Mesothelial cell of epicardium (in vitro differentiated cells): ENCODE results near the gene OR5J2. TPM values are rescaled to one million over a fixed set of nuclear protein-coding genes. Genes with fewer than 3 reads are reported as not detected.
"Not testable (repeated sequence)": the region's sequence is repeated elsewhere in the genome, so short reads cannot be mapped to it uniquely, and the experiment has no call there.

ENCODE experiments used
- DNase-seq, 2 experiments: peaks; one replicate each; pipeline ENCODE4 v3.0.0; 2021; ENCODE audit warnings: low spot score in 2 of 2; ENCODE audit not compliant: unreplicated experiment in 2 of 2
- H3K27ac Mint-ChIP-seq: 2 replicates; pipeline ENCODE4 v1.8.0; 2021; ENCODE audit warnings: mixed read lengths
- H3K27me3 Mint-ChIP-seq: 2 replicates; pipeline ENCODE4 v1.8.0; 2021; ENCODE audit warnings: low read depth, mixed read lengths
- H3K36me3 Mint-ChIP-seq: 2 replicates; pipeline ENCODE4 v1.8.0; 2021; ENCODE audit warnings: mixed read lengths
- H3K4me1 Mint-ChIP-seq: 2 replicates; pipeline ENCODE4 v1.8.0; 2021; ENCODE audit warnings: mixed read lengths
- H3K4me3 Mint-ChIP-seq: 2 replicates; pipeline ENCODE4 v1.8.0; 2021; ENCODE audit warnings: mild to moderate bottlenecking, moderate library complexity, mixed read lengths
- H3K9me3 Mint-ChIP-seq: 2 replicates; pipeline ENCODE4 v1.8.0; 2021; ENCODE audit warnings: mixed read lengths
- total RNA-seq: library from RNA; stranded (reverse); gene quantifications from 3 replicates; pipeline ENCODE4 v1.2.1, GENCODE V29; 2021
- TF ChIP-seq, protein P1 (sequence below): fragments of 200-600 bp; sonication (generic); IDR thresholded peaks from one replicate; pipeline ENCODE4 v1.5.0; 2021; ENCODE audit warnings: antibody characterized with exemption; ENCODE audit not compliant: unreplicated experiment

Gene OR5J2
- not detected in 3 replicates for total RNA-seq

DNA sequence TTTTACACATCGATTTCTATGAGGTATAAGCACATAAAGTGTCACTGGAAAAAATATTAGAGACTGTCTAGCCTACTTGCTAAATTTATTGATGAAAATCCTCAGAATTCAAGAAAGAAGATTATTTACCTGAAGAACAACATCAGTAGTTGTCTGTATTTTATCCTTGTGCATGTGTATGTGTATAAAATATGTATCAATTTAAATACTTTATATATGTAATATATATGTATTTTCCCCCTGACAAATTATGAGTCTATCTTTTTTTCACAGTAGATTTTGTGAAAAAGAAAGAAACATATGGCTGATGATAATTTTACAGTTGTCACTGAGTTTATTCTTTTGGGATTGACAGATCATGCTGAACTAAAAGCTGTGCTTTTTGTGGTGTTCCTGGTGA lies at the start of gene OR5J2:
TSS of gene OR5J2 (plus strand) at position 301 of the 400 bp plus-strand sequence. CDS start at position 301, 0 bp downstream.
- H3K36me3 Mint-ChIP-seq: no peaks in the 10 kb centered on the region
- H3K9me3 Mint-ChIP-seq: peaks cover 24% of the 10 kb centered on the region
- H3K27ac Mint-ChIP-seq: no peak within 1 kb of the TSS
- H3K4me3 Mint-ChIP-seq: no peak within 1 kb of the TSS
- no peaks in the 10 kb centered on the region for H3K4me1 Mint-ChIP-seq
- DNase-seq: no peak
- no peaks in the 10 kb centered on the region for H3K27me3 Mint-ChIP-seq
- TF ChIP-seq, protein P1, sequence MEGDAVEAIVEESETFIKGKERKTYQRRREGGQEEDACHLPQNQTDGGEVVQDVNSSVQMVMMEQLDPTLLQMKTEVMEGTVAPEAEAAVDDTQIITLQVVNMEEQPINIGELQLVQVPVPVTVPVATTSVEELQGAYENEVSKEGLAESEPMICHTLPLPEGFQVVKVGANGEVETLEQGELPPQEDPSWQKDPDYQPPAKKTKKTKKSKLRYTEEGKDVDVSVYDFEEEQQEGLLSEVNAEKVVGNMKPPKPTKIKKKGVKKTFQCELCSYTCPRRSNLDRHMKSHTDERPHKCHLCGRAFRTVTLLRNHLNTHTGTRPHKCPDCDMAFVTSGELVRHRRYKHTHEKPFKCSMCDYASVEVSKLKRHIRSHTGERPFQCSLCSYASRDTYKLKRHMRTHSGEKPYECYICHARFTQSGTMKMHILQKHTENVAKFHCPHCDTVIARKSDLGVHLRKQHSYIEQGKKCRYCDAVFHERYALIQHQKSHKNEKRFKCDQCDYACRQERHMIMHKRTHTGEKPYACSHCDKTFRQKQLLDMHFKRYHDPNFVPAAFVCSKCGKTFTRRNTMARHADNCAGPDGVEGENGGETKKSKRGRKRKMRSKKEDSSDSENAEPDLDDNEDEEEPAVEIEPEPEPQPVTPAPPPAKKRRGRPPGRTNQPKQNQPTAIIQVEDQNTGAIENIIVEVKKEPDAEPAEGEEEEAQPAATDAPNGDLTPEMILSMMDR: no peak

GRCh38 chr11:56140151-56140661 lies 36.2 kb upstream of the OR5J2 start, which contains the start of gene OR8J3:
Gene OR8J3, minus strand, starts transcription at chr11:56140201. Its CDS starts 2,483 bp downstream, at chr11:56137718.
- H3K36me3 Mint-ChIP-seq: no peaks in the 10 kb centered on the region
- no peaks in the 10 kb centered on the region for H3K4me1 Mint-ChIP-seq
- H3K4me3 Mint-ChIP-seq: no peak within 1 kb of the TSS
- H3K27me3 Mint-ChIP-seq: no peaks in the 10 kb centered on the region
- peaks cover 13% of the 10 kb centered on the region for H3K9me3 Mint-ChIP-seq
- no peak within 1 kb of the TSS for H3K27ac Mint-ChIP-seq
- no peak for DNase-seq
- TF ChIP-seq, protein P1: no peak

- not testable (repeated sequence) for H3K27ac Mint-ChIP-seq, H3K4me3 Mint-ChIP-seq, DNase-seq, H3K27me3 Mint-ChIP-seq, H3K4me1 Mint-ChIP-seq, H3K36me3 Mint-ChIP-seq
- peaks cover 16% of the 10 kb centered on the region for H3K9me3 Mint-ChIP-seq
Measured at GRCh38 chr11:56143681-56144080, 32.7 kb upstream of the OR5J2 start.

GRCh38 chr11:56151376-56151775 lies 25.0 kb upstream of the OR5J2 start:
- no peaks in the 10 kb centered on the region for H3K4me1 Mint-ChIP-seq
- no peaks in the 10 kb centered on the region for H3K27me3 Mint-ChIP-seq
- no peak overlapping the region for H3K27ac Mint-ChIP-seq
- no peak for DNase-seq
- no peaks in the 10 kb centered on the region for H3K36me3 Mint-ChIP-seq
- no peak overlapping the region for H3K4me3 Mint-ChIP-seq
- peaks cover 54% of the 10 kb centered on the region for H3K9me3 Mint-ChIP-seq
- TF ChIP-seq, protein P1: no peak

GRCh38 chr11:56152333-56152732 lies 24.1 kb upstream of the OR5J2 start:
- Mint-ChIP-seq H3K27me3 (no peaks in the 10 kb centered on the region), H3K27ac (no peak overlapping the region), H3K36me3 (no peaks in the 10 kb centered on the region), H3K4me1 (no peaks in the 10 kb centered on the region), H3K4me3 (no peak overlapping the region), H3K9me3 (peaks cover 61% of the 10 kb centered on the region)
- TF ChIP-seq, protein P1: no peak
- no peak for DNase-seq

- Mint-ChIP-seq H3K4me1 (no peaks in the 10 kb centered on the region), H3K9me3 (peaks cover 18% of the 10 kb centered on the region), H3K27me3 (no peaks in the 10 kb centered on the region), H3K4me3 (no peak within 1 kb of the TSS), H3K27ac (no peak within 1 kb of the TSS), H3K36me3 (no peaks in the 10 kb centered on the region)
- TF ChIP-seq, protein P1: no peak
- no peak for DNase-seq
Measured at GRCh38 chr11:56160217-56160616, 16.2 kb upstream of the OR5J2 start, which contains the start of gene OR8K5. Gene OR8K5, minus strand, starts transcription at chr11:56160317. Its CDS starts 0 bp downstream, at chr11:56160317.
